ENCODE results near the gene ADGRA1.
"Not testable (repeated sequence)": the region's sequence is repeated elsewhere in the genome, so short reads cannot be mapped to it uniquely, and the experiment has no call there.

Gene ADGRA1

DNA sequence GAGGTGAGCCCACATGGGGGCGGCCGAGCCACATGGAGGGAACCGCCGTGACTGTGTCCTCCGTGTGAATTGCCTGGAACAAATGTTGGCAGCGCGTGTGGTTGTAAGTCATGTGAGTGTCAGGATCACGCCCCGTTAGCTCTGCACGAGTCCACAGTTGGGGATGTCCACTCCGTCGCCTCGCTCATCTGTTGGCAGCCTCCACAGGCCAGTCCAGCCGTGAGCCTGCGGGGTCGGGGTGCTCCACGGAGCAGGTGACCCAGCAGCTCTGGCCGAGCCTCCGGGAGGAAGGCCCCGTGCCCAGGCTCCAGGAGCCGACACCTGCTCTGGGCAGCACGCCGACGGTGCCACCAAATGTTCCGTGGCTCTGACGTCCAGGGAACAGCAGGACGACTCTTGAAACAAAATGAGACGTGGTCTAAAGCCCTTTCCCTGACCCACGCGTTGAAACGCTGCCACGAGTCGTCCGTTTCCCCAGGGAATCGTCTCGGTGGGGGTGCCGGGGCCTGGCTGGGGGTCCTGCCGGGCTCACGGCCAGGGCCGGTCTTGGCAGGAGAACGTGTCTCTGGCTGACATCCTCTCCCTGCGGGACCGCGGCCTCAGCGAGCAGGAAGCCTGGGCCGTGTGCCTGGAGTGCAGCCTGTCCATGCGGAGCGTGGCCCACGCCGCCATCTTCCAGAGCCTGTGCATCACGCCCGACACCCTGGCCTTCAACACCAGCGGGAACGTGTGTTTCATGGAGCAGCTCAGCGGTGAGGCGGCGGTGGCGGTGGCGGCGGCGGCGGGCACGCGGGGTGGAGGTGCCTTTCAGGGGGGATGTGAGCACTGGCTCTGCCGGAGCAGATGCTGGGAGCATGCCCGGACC, 79.3 kb downstream of the ADGRA1 start:
- DNase-seq: no peak

DNA sequence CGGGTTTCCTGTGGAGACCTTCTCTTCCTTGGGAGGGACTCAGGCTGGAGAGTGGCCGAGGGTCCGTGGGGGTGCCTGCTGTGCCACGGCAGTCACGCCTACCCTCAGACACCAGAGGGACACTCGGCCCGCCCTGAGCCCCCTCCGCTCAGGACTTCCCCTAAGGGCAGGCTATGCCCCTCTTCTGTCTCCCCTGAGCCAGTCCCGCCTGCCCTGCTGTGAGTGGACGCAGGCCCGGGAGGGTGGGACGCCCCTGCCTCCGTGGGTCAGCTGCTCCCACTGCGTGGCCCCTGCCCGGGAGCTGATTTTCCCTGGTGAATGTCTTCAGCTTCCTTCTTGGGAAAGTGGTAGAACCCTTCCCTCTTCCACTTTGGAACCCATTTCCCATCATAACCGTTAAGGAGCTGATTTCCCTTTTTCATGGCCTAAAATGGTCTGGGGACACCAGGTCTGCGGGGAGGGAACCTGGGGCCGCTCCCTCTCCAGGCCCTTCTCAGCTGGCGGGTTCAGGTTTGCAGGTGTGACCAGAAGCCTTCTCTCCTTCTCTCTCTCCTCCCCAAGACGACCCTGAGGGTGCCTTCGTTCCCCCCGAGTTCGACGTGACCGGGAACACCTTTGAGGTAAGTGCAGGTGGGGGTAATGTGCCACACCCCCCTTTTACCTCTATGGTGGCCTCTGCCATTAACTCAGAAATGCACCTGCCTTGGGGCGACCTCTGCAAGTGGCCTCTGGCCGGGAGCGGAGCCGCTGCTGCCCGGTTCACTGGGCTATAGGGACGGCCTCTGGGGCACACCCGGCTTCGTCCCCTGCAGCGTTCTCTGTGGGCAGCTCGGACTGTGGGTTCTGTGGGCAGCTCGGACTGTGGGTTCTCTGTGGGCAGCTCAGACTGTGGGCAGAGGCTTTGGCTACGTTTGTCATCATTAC, 80.2 kb downstream of the ADGRA1 start:
- DNase-seq: no peak

DNA sequence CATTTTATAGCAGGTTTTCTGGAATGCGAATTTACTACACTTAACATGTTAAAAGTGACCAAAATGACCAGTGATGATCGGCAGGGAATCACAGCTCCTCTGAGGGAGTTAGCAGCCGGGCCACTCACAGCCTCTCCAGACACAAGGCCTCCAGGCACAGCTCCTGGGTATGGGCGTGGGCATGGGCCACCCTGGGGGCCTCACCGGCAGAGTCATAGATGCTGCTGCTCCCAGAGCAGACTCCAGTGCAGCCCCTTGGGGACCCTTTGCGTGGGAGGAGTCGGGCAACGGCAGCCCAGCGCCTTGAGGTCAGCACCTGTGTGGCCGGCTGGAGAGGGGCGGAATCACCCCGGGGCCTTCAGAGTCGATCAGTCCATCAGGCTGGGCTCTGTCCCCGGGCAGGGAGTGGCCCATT, 80.9 kb downstream of the ADGRA1 start:
- DNase-seq: no peak

DNA sequence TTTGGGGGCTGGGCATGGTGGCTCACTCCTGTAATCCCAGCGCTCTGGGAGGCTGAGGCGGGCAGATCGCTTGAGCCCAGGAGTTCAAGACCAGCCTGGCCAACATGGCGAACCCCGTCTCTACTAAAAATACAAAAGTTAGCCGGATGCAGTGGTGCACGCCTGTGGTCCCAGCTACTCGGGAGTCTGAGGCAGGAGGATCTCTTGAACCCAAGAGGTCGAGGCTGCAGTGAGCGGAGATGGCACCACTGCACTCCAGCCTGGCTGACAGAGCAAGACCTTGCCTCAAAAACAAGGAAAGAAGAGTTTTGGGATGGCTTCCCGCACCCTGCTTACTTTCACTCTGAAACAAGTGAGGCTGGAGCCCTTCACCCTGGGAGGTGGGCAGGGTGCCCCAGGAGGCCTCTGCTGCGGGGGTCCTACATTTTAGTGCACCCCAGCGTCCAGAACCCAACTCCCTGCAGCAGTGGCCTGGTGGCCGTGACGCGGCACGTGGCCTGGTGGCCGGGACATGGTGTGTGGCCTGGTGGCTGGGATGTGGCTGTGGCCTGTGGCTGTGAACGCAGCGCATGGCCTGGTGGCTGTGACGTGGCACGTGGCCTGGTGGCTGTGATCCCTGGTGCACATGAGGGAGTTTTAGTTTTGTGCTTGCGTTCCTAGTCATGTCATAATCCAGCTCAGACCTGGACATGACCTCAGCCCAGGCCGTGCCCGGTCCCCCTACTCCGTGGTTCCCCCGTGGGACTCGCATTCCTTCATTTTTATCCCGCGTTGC, 81.6 kb downstream of the ADGRA1 start:
- DNase-seq: no peak

DNA sequence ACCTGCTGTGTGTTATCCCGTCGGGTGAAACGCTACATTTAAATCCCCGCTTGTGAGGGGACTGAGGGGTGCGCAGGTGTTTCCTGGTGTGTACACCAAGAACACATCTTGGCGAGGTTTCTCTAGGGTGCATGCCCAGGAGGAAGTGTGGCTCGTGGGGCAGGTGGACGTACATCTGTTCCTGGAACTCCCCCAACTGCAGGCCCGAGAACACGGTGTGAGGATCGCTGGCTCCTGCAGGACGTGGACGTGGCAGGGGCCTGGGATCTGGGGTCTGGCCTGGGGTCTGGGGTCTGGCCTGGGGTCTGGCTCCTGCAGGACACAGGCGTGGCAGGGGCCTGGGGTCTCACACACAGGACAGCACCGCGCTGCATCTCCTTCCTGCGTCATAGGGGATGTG, 82.4 kb downstream of the ADGRA1 start:
- DNase-seq: no peak

DNA sequence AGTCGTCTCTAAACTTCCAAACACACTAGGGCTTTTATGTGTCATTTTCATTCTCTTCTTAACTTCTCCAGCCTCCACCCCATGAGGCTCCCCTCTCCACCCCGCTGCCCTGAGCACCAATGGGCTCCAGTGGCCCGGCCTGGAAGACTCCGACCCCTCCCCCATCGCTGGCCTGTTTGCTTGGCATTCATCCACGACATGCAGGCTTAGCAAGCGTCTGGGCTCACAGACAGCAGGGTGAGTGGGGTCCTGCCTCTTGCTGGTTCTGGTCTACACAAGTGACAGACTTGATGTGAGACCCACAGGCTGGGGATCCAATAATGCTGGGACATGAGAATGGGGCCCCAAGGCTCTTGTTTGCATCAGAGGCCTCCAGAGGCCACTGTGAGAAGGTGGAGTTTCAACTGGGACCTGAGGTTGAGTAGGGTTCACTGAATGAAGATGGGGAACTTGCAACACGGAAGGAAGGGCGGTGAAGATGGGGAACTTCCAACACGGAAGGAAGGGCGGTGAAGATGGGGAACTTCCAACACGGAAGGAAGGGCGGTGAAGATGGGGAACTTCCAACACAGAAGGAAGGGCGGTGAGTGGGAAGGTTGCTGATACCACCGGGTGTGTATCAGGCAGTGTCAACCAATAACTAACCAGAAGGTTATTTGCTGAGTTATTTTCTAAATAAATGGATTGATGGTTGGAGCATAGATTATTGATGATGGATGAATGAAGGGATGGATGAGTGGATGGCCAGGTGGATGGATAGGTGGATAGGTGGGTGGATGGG, 86.3 kb downstream of the ADGRA1 start:
- DNase-seq: no peak

DNA sequence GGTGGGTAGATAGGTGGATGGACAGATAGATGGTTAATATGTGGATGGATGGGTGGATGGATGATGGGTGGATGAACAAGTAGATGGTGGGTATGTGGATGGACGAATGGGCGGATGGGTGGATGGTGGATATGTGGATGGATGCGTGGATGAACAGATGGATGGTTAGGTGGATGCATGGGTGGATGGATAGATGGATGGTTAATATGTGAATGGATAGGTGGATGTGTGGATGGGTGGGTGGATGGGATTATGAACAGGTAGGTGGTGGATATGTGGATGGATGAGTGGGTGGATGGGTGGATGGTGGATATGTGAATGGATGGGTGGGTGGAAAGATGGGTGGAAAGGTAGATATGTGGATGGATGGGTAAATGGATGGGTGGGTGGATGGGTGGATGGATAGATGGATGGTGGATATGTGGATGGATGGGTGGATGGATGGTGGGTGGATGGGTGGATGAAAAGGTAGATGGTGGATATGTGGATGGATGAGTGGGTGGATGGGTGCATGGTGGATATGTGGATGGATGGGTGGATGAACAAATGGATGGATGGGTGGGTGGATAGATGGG, 87.1 kb downstream of the ADGRA1 start:
- no peak for DNase-seq

DNA sequence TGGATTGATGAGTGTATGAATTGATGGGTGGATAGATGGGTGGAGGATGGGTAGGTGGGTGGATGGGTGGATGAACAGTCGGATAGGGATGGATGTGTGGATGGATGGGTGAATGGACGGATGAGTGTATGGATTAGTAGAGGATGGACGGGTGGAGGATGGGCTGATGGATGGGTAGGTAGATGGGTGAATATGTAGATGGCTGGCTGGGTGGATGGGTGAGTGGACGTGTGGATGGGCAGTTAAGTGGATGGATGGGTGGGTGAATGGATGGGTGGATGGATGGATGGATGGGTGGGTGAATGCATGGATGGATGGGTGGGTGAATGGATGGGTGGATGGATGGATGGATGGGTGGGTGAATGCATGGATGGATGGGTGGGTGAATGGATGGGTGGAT, 87.9 kb downstream of the ADGRA1 start:
- DNase-seq: not testable (repeated sequence)

DNA sequence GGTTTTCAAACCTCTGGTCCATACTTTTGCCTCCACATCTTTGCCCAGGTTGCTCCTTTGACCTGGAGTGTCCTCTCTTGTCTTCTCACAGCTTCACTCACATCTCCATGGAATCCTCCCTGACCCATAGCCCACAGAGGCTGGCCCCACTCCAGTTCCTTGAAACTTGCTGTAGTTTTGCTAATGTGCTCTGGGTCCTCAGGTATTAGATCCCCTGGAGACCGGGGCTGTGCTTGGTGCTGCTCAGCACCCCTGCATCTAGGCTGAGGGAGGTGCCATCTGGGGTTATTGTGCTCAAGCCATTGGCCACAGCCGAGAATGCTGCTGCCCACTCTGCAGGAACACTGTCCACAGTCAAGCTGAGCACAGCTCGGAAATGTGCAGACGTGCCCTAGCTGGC, 88.8 kb downstream of the ADGRA1 start:
- DNase-seq: no peak

DNA sequence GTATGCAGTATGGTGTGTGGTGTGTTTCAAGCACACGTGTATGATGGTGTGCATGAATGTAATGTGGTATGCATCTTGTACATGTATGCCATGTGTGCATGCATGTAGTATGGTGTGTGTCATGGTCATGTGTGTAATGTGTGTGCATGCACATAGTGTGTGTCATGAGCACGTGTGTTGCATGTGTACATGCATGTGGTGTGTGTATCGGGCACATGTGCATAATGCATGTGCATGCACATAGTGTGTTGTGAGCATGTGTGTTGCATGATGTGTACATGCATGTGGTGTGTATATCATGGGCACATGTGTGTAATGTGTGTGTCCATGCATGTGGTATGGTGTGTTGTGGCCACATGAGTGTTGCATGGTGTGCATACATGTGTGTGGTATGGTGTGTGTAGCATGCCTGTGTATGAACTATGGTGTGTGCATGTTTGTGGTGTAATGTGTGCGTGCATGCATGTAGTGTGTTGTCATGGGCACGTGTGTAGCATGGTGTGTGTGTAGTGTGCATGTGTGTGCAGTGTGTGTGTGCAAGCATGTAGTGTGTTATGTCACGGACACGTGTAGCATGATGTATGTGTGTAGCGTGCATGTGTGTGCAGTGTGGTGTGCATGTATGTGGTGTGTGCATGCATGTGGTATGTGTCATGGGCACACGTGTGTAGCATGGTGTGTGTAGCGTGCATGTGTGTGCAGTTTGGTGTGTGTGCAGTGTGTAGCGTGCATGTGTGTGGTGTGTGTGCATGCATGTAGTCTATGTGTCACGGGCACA, 89.8 kb downstream of the ADGRA1 start:
- no peak for DNase-seq

DNA sequence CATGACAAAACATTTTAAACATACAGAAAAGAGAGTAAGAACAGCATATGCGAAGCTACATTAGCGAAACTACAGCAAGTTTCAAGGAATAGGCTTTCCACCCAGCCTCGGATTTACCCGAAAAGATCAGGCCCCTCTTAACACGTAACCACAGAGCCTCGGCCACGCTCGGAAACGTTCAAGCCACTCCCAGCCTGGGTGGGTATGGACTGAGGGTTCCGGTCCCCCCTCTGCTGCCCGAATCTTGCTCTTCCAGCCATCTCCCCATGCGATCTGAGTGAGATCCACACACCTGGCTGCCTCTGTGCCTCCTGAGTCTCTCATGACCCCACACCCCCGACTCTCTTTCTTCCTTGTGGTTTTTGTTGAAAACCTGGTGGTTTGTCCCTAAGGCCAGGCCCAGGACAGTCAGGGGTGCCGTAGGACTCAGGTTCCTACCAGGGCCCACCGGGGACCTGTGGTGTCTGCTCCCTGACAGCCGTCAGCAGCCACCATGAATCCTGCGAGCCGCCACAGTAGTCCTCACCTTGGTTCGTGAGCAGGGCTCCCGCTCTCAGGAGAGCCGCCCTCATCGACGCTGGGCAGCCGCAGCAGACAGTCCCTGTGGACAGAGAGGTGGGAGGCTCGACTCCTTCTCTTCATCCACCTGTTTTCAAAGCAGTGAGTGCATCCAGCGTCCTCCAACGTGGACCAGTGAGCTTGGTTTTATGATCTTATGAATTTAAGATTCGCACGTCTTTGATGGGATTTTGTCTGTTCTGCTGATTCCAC, 90.8 kb downstream of the ADGRA1 start:
- no peak for DNase-seq

DNA sequence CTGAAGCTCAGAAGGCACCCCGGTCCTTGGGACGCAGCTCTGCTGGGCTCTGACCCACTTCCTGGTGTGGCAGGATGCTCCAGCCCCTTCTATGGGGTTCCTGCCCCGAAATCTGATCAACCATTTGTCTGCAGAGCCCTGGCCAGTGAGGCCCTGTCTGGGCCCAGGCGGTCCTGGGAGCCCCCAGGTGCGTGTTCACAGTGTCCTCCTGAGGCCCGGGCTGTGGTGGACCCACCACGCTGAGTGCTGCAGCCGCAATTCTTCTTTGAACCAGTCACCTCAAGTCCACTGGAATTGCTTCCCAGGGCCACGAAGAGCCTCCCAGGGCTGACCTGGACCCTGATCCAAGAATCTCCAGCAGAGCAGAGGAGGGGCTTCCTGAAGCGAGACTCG, 91.4 kb downstream of the ADGRA1 start:
- DNase-seq: no peak

DNA sequence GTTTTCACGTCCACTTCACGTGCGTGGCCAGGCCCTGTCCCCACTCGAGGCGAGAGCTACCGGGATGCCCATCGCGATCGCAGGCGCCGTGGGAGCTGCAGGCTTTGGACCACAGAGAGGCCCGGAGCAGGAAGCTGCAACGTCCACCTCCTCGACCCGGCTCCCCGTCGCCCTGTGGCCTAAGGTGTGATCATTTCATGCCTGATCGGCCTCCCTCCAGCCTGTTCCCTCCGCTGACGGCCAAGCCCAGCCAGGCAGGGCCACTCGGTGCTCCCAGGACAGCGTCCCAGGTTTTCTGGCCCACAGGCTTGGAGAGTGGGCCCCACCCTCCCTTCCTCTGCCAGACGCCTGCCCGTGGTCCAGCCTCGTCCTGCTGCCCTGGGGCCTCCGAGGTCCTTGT, 91.9 kb downstream of the ADGRA1 start:
- DNase-seq: no peak

DNA sequence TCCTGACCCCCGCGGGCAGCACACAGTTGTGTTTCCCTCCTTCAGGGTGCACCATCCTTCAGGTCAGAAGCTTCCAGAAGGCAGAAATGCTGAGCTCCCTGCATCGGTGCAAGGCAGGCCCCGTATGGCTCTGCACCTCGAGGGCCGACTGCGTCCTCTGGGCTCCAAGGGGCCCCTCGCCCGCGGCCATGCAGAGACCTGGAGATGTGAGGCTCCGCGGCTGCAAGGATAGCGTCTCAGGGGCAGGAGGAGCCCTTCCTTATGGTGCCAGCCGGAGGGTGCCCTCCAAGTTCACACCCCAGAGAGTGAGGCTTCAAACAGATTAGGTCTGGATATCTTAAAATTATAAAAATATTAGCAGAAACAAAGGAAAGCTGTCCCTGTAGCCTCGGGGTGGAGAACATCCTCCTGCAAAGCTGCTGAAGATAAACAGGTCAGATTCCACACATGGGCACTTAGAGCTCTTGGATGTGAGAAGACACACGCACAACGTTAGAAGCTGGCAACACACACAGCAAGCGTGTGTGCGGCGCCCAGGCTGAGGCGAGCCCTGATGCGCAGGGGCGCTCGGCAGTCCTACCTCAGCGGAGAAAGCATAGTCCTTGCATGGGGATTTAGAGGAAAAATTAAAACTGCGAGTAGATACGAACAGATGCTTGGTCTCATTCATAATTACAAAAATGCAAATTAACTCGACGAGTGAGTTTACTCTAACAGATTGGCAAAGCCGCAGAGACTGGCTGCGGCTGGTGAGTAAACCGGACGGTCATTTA, 92.7 kb downstream of the ADGRA1 start:
- DNase-seq: no peak

DNA sequence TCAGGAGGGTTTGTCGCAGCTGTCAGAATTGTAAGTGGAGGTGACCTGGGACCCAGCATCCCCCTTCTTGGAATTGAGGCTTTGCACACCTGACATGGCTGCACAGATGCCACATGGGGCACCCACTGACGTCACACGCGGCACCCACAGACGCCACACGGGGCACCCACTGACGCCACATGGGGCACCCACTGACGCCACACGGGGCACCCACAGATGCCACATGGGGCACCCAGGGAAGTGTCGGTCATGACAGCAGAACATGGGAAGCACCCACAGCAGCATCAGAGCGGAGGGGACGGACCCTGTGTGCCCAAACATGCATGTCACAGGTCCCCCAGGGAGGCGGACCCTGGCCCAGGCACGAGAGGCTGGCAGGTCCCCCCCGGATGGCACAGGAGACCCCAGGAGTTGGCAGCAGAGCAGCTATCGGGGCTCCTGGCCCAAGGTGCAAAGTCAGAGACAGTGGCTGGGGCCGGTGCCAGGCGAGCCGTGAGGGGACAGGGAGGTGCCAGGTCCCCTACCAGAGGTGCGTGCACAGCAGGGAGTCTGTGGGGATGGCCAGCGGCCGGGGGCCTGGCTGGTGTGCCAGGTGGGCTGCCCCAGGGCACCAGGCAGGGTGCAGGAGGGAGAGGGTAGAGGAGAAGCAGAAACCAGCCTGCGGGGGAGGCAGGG, 93.4 kb downstream of the ADGRA1 start:
- no peak for DNase-seq

Measured in NCI-H2081 (cell line).